ENCODE measurements around the gene NAT16.

DNA sequence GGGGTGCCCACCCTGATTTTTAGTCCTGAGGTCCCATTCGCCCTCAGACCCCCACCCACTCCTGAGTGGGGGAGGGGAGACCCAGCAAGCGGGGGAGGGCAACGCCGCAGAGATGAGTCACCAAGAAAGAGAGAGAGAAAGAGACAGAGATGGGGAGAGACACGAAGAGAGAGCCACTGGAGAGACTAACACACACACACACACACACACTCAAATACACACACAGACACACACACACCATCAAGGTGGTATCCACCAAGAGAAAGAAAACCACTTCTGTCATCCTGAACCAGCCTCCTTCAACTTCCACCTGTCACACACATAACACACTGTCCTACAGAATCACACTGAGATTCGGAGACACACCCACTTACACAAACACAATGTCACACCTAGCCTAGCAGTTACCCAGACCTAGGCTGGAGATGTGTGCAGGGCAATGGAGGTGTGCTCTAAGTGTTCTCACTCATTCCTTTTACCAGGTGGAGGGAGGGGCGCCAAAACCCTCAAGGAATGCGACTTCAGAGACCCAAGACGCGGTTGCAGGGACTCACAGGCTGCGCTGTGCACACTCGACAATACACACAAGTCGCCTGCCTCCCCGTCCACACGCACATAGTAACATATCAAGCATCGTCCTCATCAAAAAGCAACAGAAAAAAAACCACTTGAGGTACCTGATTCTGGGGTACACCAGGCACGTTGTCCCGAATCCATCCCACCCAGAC, 10.8 kb downstream of the NAT16 start:
- TF ChIP-seq POLR2A (IDR thresholded peaks at IDR 0.05; ENCODE audit: low read depth, low read length) (no peak), POU2F2 (IDR thresholded peaks at IDR 0.05; ENCODE audit: low read depth, low read length) (no peak), POLR2AphosphoS5 (IDR thresholded peaks at IDR 0.05; ENCODE audit: low read depth, low read length) (no peak), TAF1 (IDR thresholded peaks at IDR 0.05; ENCODE audit: low read depth, low read length) (no peak), SPI1 (IDR thresholded peaks at IDR 0.05; ENCODE audit: low read depth, low read length) (no peak)
